Loucy (cell line): ENCODE data around the gene ASAH2.

ENCODE experiments used
- H2AFZ ChIP-seq: fragments of 200-600 bp; sonication (generic); 2 replicates; pipeline ENCODE4 v1.6.0; 2016; ENCODE audit warnings: antibody characterized with exemption, mild to moderate bottlenecking, low read length, moderate library complexity
- H3F3A ChIP-seq: fragments of 200-600 bp; 2 replicates; pipeline ENCODE4 v1.6.0; 2016; ENCODE audit warnings: antibody characterized with exemption, low read depth, mild to moderate bottlenecking
- H3K27me3 ChIP-seq: fragments of 200-600 bp; sonication (generic); 2 replicates; pipeline ENCODE4 v1.6.1; 2014; ENCODE audit warnings: low read length, mild to moderate bottlenecking; ENCODE audit not compliant: insufficient read depth, poor library complexity, severe bottlenecking
- H3K36me3 ChIP-seq: fragments of 200-600 bp; sonication (generic); 2 replicates; pipeline ENCODE4 v1.6.1; 2016; ENCODE audit warnings: low read length; ENCODE audit not compliant: insufficient read depth
- H3K4me1 ChIP-seq: fragments of 200-600 bp; sonication (generic); 2 replicates; pipeline ENCODE4 v1.5.1; 2014; ENCODE audit warnings: low read length, mild to moderate bottlenecking; ENCODE audit not compliant: insufficient read depth, poor library complexity, severe bottlenecking
- H3K4me2 ChIP-seq: fragments of 200-600 bp; sonication (generic); 2 replicates; pipeline ENCODE4 v1.6.0; 2014; ENCODE audit warnings: antibody characterized with exemption, low read length, low read depth, mild to moderate bottlenecking; ENCODE audit not compliant: poor library complexity, severe bottlenecking
- H3K4me3 ChIP-seq: fragments of 200-600 bp; sonication (generic); 2 replicates; pipeline ENCODE4 v1.5.1; 2014; ENCODE audit warnings: low read length, mild to moderate bottlenecking, mixed read lengths; ENCODE audit not compliant: poor library complexity, severe bottlenecking
- H3K79me2 ChIP-seq: fragments of 200-600 bp; sonication (generic); 2 replicates; pipeline ENCODE4 v1.6.1; 2014; ENCODE audit warnings: low read length; ENCODE audit not compliant: insufficient read depth
- H3K9ac ChIP-seq: fragments of 200-600 bp; sonication (generic); 2 replicates; pipeline ENCODE4 v1.6.0; 2014; ENCODE audit warnings: mild to moderate bottlenecking, low read depth, low read length, moderate library complexity; ENCODE audit not compliant: poor library complexity, severe bottlenecking
- H3K9me2 ChIP-seq: fragments of 200-600 bp; sonication (generic); replicated peaks from 2 replicates; pipeline ENCODE4 v1.6.1; 2016; ENCODE audit warnings: low read depth, low read length, mixed read lengths
- H3K9me3 ChIP-seq: fragments of 200-600 bp; sonication (generic); 2 replicates; pipeline ENCODE4 v1.6.1; 2014; ENCODE audit warnings: mild to moderate bottlenecking, antibody characterized with exemption, low read length, low read depth; ENCODE audit not compliant: insufficient read depth
- H4K20me1 ChIP-seq: fragments of 200-600 bp; sonication (generic); 2 replicates; pipeline ENCODE4 v1.6.0; 2014; ENCODE audit warnings: antibody characterized with exemption, low read length, mild to moderate bottlenecking; ENCODE audit not compliant: insufficient read depth, poor library complexity, severe bottlenecking
- CTCF ChIP-seq: fragments of 200-600 bp; sonication (generic); conservative IDR thresholded peaks from 2 replicates; pipeline ENCODE4 v1.5.1; 2014; ENCODE audit warnings: mild to moderate bottlenecking, antibody characterized with exemption, low read length
- EZH2phosphoT487 ChIP-seq: fragments of 200-600 bp; IDR thresholded peaks from 2 replicates; pipeline ENCODE4 v1.6.1; 2018; ENCODE audit warnings: antibody characterized with exemption, mild to moderate bottlenecking, moderate library complexity, borderline replicate concordance

ASAH2 gene

GRCh38 chr10:50251394-50251793, at the start of gene ASAH2:
Gene ASAH2, minus strand, starts transcription at chr10:50251516. Its CDS starts 2,906 bp downstream, at chr10:50248610.
- H3K36me3 ChIP-seq, result no peaks in the 10 kb centered on the region
- H3F3A ChIP-seq, result no peaks in the 10 kb centered on the region
- H3K9me3 ChIP-seq, result no peaks in the 10 kb centered on the region
- peaks cover 8% of the 10 kb centered on the region for H3K27me3 ChIP-seq
- H3K4me3 ChIP-seq, result no peak within 1 kb of the TSS
- TF ChIP-seq EZH2phosphoT487 (no peak), CTCF (no peak)
- no peak within 1 kb of the TSS for H3K4me2 ChIP-seq
- no peak within 1 kb of the TSS for H2AFZ ChIP-seq
- H3K4me1 ChIP-seq, result no peaks in the 10 kb centered on the region
- H3K9me2 ChIP-seq, result no peaks in the 10 kb centered on the region
- no peaks in the 10 kb centered on the region for H4K20me1 ChIP-seq
- no peaks in the 10 kb centered on the region for H3K79me2 ChIP-seq
- no peak within 1 kb of the TSS for H3K9ac ChIP-seq

GRCh38 chr10:50299948-50300669, 48.8 kb upstream of the ASAH2 start:
- H2AFZ ChIP-seq, result no peak overlapping the region
- no peaks in the 10 kb centered on the region for H3K4me1 ChIP-seq
- no peaks in the 10 kb centered on the region for H3K79me2 ChIP-seq
- no peaks in the 10 kb centered on the region for H3K9me3 ChIP-seq
- TF ChIP-seq EZH2phosphoT487 (no peak), CTCF (no peak)
- H3K36me3 ChIP-seq, result no peaks in the 10 kb centered on the region
- no peaks in the 10 kb centered on the region for H3K27me3 ChIP-seq
- no peak overlapping the region for H3K4me2 ChIP-seq
- no peak overlapping the region for H3K4me3 ChIP-seq
- H4K20me1 ChIP-seq, result no peaks in the 10 kb centered on the region
- H3K9ac ChIP-seq, result no peak overlapping the region
- H3F3A ChIP-seq, result no peaks in the 10 kb centered on the region
- no peaks in the 10 kb centered on the region for H3K9me2 ChIP-seq

GRCh38 chr10:50295367-50295766, 44.1 kb upstream of the ASAH2 start:
- Histone ChIP-seq H3K9me2 (no peaks in the 10 kb centered on the region), H3K9ac (no peak overlapping the region), H3K4me2 (no peak overlapping the region), H3K36me3 (no peaks in the 10 kb centered on the region), H4K20me1 (no peaks in the 10 kb centered on the region), H3K4me3 (no peak overlapping the region), H3K9me3 (no peaks in the 10 kb centered on the region), H3F3A (no peaks in the 10 kb centered on the region), H3K4me1 (no peaks in the 10 kb centered on the region), H2AFZ (no peak overlapping the region), H3K79me2 (no peaks in the 10 kb centered on the region), H3K27me3 (no peaks in the 10 kb centered on the region)
- no peak for TF ChIP-seq CTCF
- TF ChIP-seq EZH2phosphoT487, result no peak
